Kidney (tissue), 14 donors: Measurements from ENCODE around the gene SEC31A. TPM values are rescaled to one million over a fixed set of nuclear protein-coding genes. Genes with fewer than 3 reads are reported as not detected.
"Not testable (repeated sequence)": the region's sequence is repeated elsewhere in the genome, so short reads cannot be mapped to it uniquely, and the experiment has no call there.

ENCODE experiments used
- DNase-seq, 5 donors: peaks; one replicate each; pipeline ENCODE4 v3.0.0-alpha.2; 2013 to 2020
- FAIRE-seq: peaks from 2 replicates; lab custom pipeline; 2012; peaks lifted over from hg19 to GRCh38; lab: Jason Lieb, UNC
- H3K27ac ChIP-seq, 2 donors: one replicate each; pipeline ENCODE4 v1.7.0; 2013; ENCODE audit warnings: low read depth in 2 of 2, low read length in 2 of 2, inconsistent platforms in 1 of 2
- H3K27me3 ChIP-seq: one replicate; pipeline ENCODE4 v1.7.1; 2013; ENCODE audit warnings: low read length, inconsistent platforms; ENCODE audit not compliant: control insufficient read depth, insufficient read depth
- H3K36me3 ChIP-seq, 3 donors: one replicate each; pipeline versions ENCODE4 v1.7.0 to v1.7.1; 2013; ENCODE audit warnings: low read length in 3 of 3, control low read depth in 1 of 3, inconsistent platforms in 1 of 3; ENCODE audit not compliant: insufficient read depth in 3 of 3, control insufficient read depth in 2 of 3
- H3K4me1 ChIP-seq, 3 donors: one replicate each; pipeline versions ENCODE4 v1.7.0 to v1.7.1; 2013; ENCODE audit warnings: low read length in 3 of 3, inconsistent platforms in 1 of 3, low read depth in 1 of 3; ENCODE audit not compliant: control insufficient read depth in 2 of 3, insufficient read depth in 2 of 3
- H3K4me3 ChIP-seq, 3 donors: one replicate each; pipeline versions ENCODE4 v1.7.0 to v1.8.1; 2013; ENCODE audit warnings: low read length in 3 of 3, control low read depth in 1 of 3, inconsistent platforms in 1 of 3
- H3K9ac ChIP-seq, 3 donors: one replicate each; pipeline versions ENCODE4 v1.7.0 to v1.7.1; 2013; ENCODE audit warnings: low read length in 3 of 3, control low read depth in 1 of 3, inconsistent platforms in 1 of 3
- H3K9me3 ChIP-seq, 3 donors: one replicate each; pipeline versions ENCODE4 v1.7.0 to v1.7.1; 2013; ENCODE audit warnings: low read length in 3 of 3, control low read depth in 1 of 3, inconsistent platforms in 1 of 3; ENCODE audit not compliant: control insufficient read depth in 2 of 3, insufficient read depth in 1 of 3
- intact Hi-C: fragments of 100-400 bp; cut with DNase I; formaldehyde crosslinking; loops from one replicate; pipeline ENCODE4 v1.11.1; 2022
- polyA plus RNA-seq: library from polyadenylated mRNA; stranded (reverse); fragments of 350-450 nt; fragmentation: Illumina TruSeq; extraction: RNeasy Lipid Tissue Mini Kit (QIAGEN cat#74804); gene quantifications from one replicate; pipeline ENCODE4 v1.2.3, GENCODE V29; 2014; ENCODE audit warnings: low read depth, low replicate concordance; ENCODE audit not compliant: insufficient read depth
- total RNA-seq: library from RNA; stranded (reverse); fragmentation: NEBNext Ultra II Directional; extraction: Animal tissue kit (Norgen Biotek cat#: 25700); gene quantifications from one replicate; pipeline ENCODE4 v1.2.1, GENCODE V29; 2021
- TF ChIP-seq, protein P1 (sequence below): IDR thresholded peaks from 3 replicates; pipeline ENCODE4 v1.5.1; 2012; ENCODE audit warnings: mild to moderate bottlenecking, moderate library complexity, borderline replicate concordance; ENCODE audit not compliant: insufficient read depth; ENCODE audit errors: extremely low read depth
- donor health status: control.
- donor health status: control.
- donor health status: control.
- donor health status: control.
- donor health status: control.
- donor health status: DM: yes; HTN: yes; CAD: no.
- donor health status: Normal renal cell carcinoma (clear cell type).

SEC31A gene
- total and polyA plus RNA-seq, 2 donors from 2014 or later = 104 to 204 TPM

DNA sequence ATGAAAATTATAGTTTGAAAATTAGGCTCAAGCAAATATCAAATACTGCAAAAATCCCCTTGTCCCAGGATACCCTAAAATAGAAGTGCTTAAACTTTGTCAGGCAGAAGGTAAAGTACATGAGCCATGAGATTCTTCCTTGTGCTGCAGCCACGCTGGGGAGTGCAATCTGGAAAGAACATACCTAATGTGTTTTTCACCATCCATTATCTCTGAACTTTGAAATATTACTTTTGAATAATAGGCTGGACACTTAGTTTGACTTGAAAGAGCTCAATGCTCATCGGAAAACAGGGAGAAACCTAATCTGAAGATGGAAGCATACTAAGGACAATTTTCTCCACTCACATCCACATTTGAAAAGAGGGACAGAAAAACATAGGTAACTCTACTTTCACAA, 28.4 kb upstream of the SEC31A start:
- FAIRE-seq (no peak), DNase-seq (no peak)
- Histone ChIP-seq H3K4me3 (no peak overlapping the region), H3K27me3 (no peaks in the 10 kb centered on the region), H3K9me3 (no peaks in the 10 kb centered on the region), H3K9ac (no peak overlapping the region), H3K27ac (no peak overlapping the region), H3K4me1 (no peaks in the 10 kb centered on the region), H3K36me3 (no peaks in the 10 kb centered on the region)
- TF ChIP-seq, protein P1, sequence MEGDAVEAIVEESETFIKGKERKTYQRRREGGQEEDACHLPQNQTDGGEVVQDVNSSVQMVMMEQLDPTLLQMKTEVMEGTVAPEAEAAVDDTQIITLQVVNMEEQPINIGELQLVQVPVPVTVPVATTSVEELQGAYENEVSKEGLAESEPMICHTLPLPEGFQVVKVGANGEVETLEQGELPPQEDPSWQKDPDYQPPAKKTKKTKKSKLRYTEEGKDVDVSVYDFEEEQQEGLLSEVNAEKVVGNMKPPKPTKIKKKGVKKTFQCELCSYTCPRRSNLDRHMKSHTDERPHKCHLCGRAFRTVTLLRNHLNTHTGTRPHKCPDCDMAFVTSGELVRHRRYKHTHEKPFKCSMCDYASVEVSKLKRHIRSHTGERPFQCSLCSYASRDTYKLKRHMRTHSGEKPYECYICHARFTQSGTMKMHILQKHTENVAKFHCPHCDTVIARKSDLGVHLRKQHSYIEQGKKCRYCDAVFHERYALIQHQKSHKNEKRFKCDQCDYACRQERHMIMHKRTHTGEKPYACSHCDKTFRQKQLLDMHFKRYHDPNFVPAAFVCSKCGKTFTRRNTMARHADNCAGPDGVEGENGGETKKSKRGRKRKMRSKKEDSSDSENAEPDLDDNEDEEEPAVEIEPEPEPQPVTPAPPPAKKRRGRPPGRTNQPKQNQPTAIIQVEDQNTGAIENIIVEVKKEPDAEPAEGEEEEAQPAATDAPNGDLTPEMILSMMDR = no peak
- intact Hi-C loops = no loop called here

DNA sequence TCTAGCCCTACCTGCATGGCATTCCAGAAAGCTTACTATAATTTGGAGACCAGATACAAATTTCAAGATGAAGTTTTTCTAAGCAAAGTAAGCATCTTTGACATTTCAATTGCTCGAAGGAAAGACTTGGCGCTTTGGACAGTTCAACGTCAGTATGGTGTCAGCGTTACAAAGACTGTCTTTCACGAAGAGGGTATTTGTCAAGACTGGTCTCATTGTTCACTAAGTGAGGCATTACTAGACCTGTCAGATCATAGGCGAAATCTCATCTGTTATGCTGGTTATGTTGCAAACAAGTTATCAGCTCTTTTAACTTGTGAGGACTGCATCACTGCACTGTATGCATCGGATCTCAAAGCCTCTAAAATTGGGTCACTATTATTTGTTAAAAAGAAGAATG, 27.1 kb upstream of the SEC31A start:
- Histone ChIP-seq H3K9me3 (no peaks in the 10 kb centered on the region), H3K9ac (no peak overlapping the region), H3K27ac (no peak overlapping the region), H3K36me3 (no peaks in the 10 kb centered on the region), H3K27me3 (no peaks in the 10 kb centered on the region), H3K4me1 (no peaks in the 10 kb centered on the region), H3K4me3 (no peak overlapping the region)
- FAIRE-seq (no peak), DNase-seq (no peak)
- TF ChIP-seq, protein P1 = no peak
- intact Hi-C loops = no loop called here

DNA sequence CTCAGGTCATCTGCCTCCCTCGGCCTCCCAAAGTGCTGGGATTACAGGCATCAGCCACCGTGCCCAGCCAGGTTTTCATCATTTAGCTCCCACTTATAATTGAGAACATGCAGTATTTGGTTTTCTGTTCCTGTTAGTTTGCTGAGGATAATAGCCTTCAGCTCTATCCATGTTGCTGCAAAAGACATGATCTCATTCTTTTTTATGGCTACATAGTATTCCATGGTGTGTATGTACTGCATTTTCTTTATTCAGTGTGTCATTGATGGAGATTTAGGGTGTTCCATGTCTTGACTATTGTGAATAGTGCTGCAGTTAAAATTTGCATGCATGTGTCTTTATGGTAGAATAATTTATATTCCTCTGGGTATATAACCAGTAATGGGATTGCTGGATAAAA, 23.0 kb upstream of the SEC31A start:
- H3K36me3 ChIP-seq, DNase-seq, intact Hi-C loops, H3K27me3 ChIP-seq, H3K4me3 ChIP-seq, H3K9me3 ChIP-seq, H3K4me1 ChIP-seq, H3K9ac ChIP-seq, H3K27ac ChIP-seq, FAIRE-seq: not testable (repeated sequence)

DNA sequence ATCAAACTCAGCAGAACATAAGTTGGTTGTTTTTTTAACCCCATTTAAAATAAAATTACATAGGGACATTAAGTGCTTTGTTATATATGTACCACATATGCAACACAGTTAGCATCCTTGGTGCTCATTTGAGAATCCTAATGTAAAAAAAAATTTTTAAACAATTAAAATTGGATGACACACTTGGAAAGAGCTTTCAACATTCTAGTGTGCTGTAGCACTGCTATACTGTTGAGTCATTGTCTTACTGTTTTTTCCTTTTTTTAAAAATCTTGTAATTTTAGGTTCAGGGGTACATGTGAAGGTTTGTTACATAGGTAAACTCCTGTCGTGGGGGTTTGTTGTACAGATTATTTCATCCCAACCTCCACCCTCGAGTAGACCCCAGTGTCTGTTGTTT, 22.4 kb upstream of the SEC31A start:
- Histone ChIP-seq H3K36me3 (peaks cover 0 to 6% (median 5%) of the 10 kb centered on the region in 3 donors), H3K9me3 (no peaks in the 10 kb centered on the region), H3K9ac (no peak overlapping the region), H3K27ac (no peak overlapping the region), H3K4me3 (no peak overlapping the region), H3K4me1 (no peaks in the 10 kb centered on the region), H3K27me3 (no peaks in the 10 kb centered on the region)
- intact Hi-C loops = no loop called here
- no peak for DNase-seq
- TF ChIP-seq, protein P1 = no peak
- FAIRE-seq = no peak
